ENCODE results near the gene SMOC1. TPM values are rescaled to one million over a fixed set of nuclear protein-coding genes. Genes with fewer than 3 reads are reported as not detected.

The SMOC1 gene
- total and polyA plus RNA-seq, 2 of the 8 experiments (the other 6 are each of a cell fraction or from before 2014, with no cell fraction given) = 1.6 to 2.4 TPM

DNA sequence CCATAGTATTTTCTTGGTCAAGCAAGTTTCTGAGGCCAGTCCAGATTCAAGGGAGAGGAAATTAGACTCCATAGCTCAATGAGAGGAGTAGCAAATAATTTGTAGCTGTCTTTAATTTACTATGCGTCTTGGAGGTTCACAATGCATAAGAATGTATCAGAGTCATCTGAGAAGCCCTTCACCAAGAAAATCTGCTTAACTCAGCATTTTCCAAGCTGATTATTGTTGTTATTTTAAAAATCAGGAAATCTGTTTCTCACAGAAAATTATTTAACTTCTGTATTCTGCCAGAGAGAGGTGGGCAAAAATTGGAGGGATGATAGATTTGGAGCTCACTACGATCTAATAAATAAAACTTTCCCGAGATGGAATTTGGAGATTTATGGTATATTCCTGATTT, 72.0 kb downstream of the SMOC1 start:
- FAIRE-seq (no peak), DNase-seq (ENCODE audit: low read depth in 1 of 2, low spot score in 2 of 2) (no peak)
- H3K4me3 ChIP-seq (ENCODE audit: extremely low read depth in 1 of 4, insufficient read depth in 2 of 4, low read depth in 3 of 4, low read length in 4 of 4) = no peak overlapping the region
- H3K79me1 ChIP-seq (ENCODE audit: low read depth, low read length) = no peaks in the 10 kb centered on the region
- no peaks in the 10 kb centered on the region for H4K20me1 ChIP-seq (replicated peaks in 1 of 2; ENCODE audit: control insufficient read depth in 1 of 2, insufficient read depth in 2 of 2, low read length in 2 of 2)
- H3K4me2 ChIP-seq (ENCODE audit: insufficient read depth in 1 of 2, low read depth in 2 of 2, low read length in 2 of 2) = no peak overlapping the region
- 90% methylated on average over 3 of the region's 3 CpGs; no CpG with 5 or more reads in 1 of the 2 experiments for WGBS, 2 experiments (ENCODE audit: extremely low coverage in 1 of 2, insufficient coverage in 1 of 2, insufficient read length in 1 of 2, insufficient replicate concordance in 2 of 2, low coverage in 1 of 2, low lambda C conversion rate in 2 of 2, missing lambda C conversion rate in 1 of 2)
- H3K14ac ChIP-seq (ENCODE audit: insufficient read length) = no peak overlapping the region
- ChIA-PET CTCF (ENCODE audit: partially characterized antibody) (interaction anchor here (0.7 to 2.4 kb wide), 7 partner anchors 9 to 122 kb away, joined by 3 to 8 read pairs (median 3); no protein-coding TSS in a partner anchor), POLR2A (ENCODE audit: partially characterized antibody) (no interaction called here)
- H3K23ac ChIP-seq (ENCODE audit: insufficient read length) = no peak overlapping the region
- no peak overlapping the region for H3K56ac ChIP-seq (replicated peaks; ENCODE audit: insufficient read length, low read depth, low read length)
- H3K4me1 ChIP-seq (replicated peaks in 1 of 4; ENCODE audit: control insufficient read depth in 3 of 4, insufficient read depth in 4 of 4, low read length in 3 of 4) = no peaks in the 10 kb centered on the region; a peak in 1 of 7 replicates
- H3K9ac ChIP-seq (replicated peaks in 1 of 4; ENCODE audit: extremely low read depth in 1 of 4, low read depth in 3 of 4, low read length in 3 of 4) = no peak overlapping the region
- H4K5ac ChIP-seq (ENCODE audit: insufficient read length, low read depth, low read length) = no peak overlapping the region
- H2BK20ac ChIP-seq (ENCODE audit: low read length) = no peak overlapping the region
- H3K36me3 ChIP-seq (ENCODE audit: control insufficient read depth in 2 of 4, insufficient read depth in 4 of 4, low read length in 3 of 4) = no peaks in the 10 kb centered on the region
- no peak overlapping the region for H4K91ac ChIP-seq (replicated peaks; ENCODE audit: insufficient read length, low read length)
- H2BK15ac ChIP-seq (ENCODE audit: low read length) = no peak overlapping the region
- TF ChIP-seq MAFK (IDR thresholded peaks at IDR 0.05; ENCODE audit: low read depth, low read length) (peak; percentile 69), RBBP5 (IDR thresholded peaks at IDR 0.05; ENCODE audit: borderline replicate concordance, low read depth, low read length) (no peak)
- no peaks in the 10 kb centered on the region for H3K23me2 ChIP-seq (ENCODE audit: low read depth, low read length)
- H2BK12ac ChIP-seq (ENCODE audit: low read depth, low read length) = no peak overlapping the region
- H2AK5ac ChIP-seq (ENCODE audit: low read depth, low read length) = no peak overlapping the region
- H2BK5ac ChIP-seq (ENCODE audit: low read depth, low read length) = no peak overlapping the region
- H2BK120ac ChIP-seq (replicated peaks; ENCODE audit: low read depth, low read length) = no peak overlapping the region
- no peak overlapping the region for H3K4ac ChIP-seq (replicated peaks; ENCODE audit: insufficient read length, low read depth, low read length)
- H3K18ac ChIP-seq (ENCODE audit: extremely low read depth, low read length) = no peak overlapping the region
- no peaks in the 10 kb centered on the region for H3K27me3 ChIP-seq (replicated peaks in 1 of 4; ENCODE audit: control insufficient read depth in 3 of 4, extremely low read depth in 1 of 4, insufficient read depth in 3 of 4, low read length in 3 of 4)
- no peaks in the 10 kb centered on the region for H3K79me2 ChIP-seq (ENCODE audit: control insufficient read depth in 1 of 2, insufficient read depth in 2 of 2, low read length in 2 of 2)
- no peak overlapping the region for H4K8ac ChIP-seq (ENCODE audit: extremely low read depth, insufficient read depth, low read length)
- no peak overlapping the region for H2AFZ ChIP-seq (ENCODE audit: low read length)
- H3K9me3 ChIP-seq (ENCODE audit: insufficient read depth in 2 of 2, low read depth in 1 of 2, low read length in 1 of 2) = no peaks in the 10 kb centered on the region
- no peak overlapping the region for H3K27ac ChIP-seq (ENCODE audit: low read depth, low read length)

Data from H1 (cell line).